MM.1S (cell line): ENCODE measurements around the gene BTG4.

Source experiments
- DNase-seq: peaks from one replicate; pipeline ENCODE4 v3.0.0-alpha.2; 2015
- H2AFZ ChIP-seq: fragments of 300-600 bp; sonication (generic); 2 replicates; pipeline ENCODE4 v1.6.0; 2016; ENCODE audit warnings: antibody characterized with exemption, low read length
- H3F3A ChIP-seq: fragments of 300-600 bp; sonication (generic); 2 replicates; pipeline ENCODE4 v1.6.1; 2016; ENCODE audit warnings: mild to moderate bottlenecking, antibody characterized with exemption, low read length, moderate library complexity, mixed read lengths; ENCODE audit not compliant: insufficient read depth
- H3K27ac ChIP-seq: fragments of 300-600 bp; sonication (generic); 2 replicates; pipeline ENCODE4 v1.5.1; 2016; ENCODE audit warnings: mild to moderate bottlenecking, low read length
- H3K27me3 ChIP-seq: fragments of 300-600 bp; sonication (generic); replicated peaks from 2 replicates; pipeline ENCODE4 v1.6.0; 2016; ENCODE audit warnings: low read length; ENCODE audit not compliant: insufficient read depth
- H3K36me3 ChIP-seq: fragments of 300-600 bp; sonication (generic); replicated peaks from 2 replicates; pipeline ENCODE4 v1.6.1; 2016; ENCODE audit warnings: mild to moderate bottlenecking, low read length, mixed read lengths; ENCODE audit not compliant: insufficient read depth
- H3K4me1 ChIP-seq: fragments of 300-600 bp; sonication (generic); 2 replicates; pipeline ENCODE4 v1.6.1; 2016; ENCODE audit warnings: low read length, mixed read lengths
- H3K4me2 ChIP-seq: fragments of 300-600 bp; sonication (generic); 2 replicates; pipeline ENCODE4 v1.6.0; 2016; ENCODE audit warnings: low read depth, low read length
- H3K4me3 ChIP-seq: fragments of 300-600 bp; sonication (generic); 2 replicates; pipeline ENCODE4 v1.5.1; 2016; ENCODE audit warnings: low read length, mixed read lengths
- H3K79me2 ChIP-seq: fragments of 300-600 bp; sonication (generic); 2 replicates; pipeline ENCODE4 v1.6.1; 2016; ENCODE audit warnings: mixed run types, low read length, mixed read lengths
- H3K9ac ChIP-seq: fragments of 300-600 bp; sonication (generic); 2 replicates; pipeline ENCODE4 v1.6.1; 2016; ENCODE audit warnings: low read length, mixed read lengths
- H3K9me2 ChIP-seq: fragments of 300-600 bp; sonication (generic); replicated peaks from 2 replicates; pipeline ENCODE4 v1.6.1; 2016; ENCODE audit warnings: mild to moderate bottlenecking, low read length, mixed read lengths; ENCODE audit not compliant: insufficient read depth
- H3K9me3 ChIP-seq: fragments of 300-600 bp; sonication (generic); replicated peaks from 2 replicates; pipeline ENCODE4 v1.6.1; 2016; ENCODE audit warnings: mild to moderate bottlenecking, low read length, mixed read lengths; ENCODE audit not compliant: insufficient read depth
- H4K20me1 ChIP-seq: fragments of 300-600 bp; sonication (generic); 2 replicates; pipeline ENCODE4 v1.6.1; 2016; ENCODE audit warnings: mild to moderate bottlenecking, low read length, moderate library complexity, mixed read lengths; ENCODE audit not compliant: insufficient read depth
- CTCF ChIP-seq: fragments of 300-600 bp; sonication (generic); IDR thresholded peaks from 2 replicates; pipeline ENCODE4 v1.5.1; 2016; ENCODE audit warnings: antibody characterized with exemption, low read length, mixed read lengths
- EZH2 ChIP-seq: fragments of 300-600 bp; sonication (generic); optimal IDR thresholded peaks from 2 replicates; pipeline ENCODE3; 2017; ENCODE audit warnings: low read depth, mild to moderate bottlenecking, antibody characterized with exemption, low read length, mixed read lengths
- EZH2phosphoT487 ChIP-seq: fragments of 300-600 bp; sonication (generic); IDR thresholded peaks from 2 replicates; pipeline ENCODE4 v1.6.1; 2018; ENCODE audit warnings: antibody characterized with exemption, low read length

The BTG4 gene

GRCh38 chr11:111450480-111451320 lies 61.5 kb downstream of the BTG4 start:
- Histone ChIP-seq H3K36me3 (no peaks in the 10 kb centered on the region), H3K27ac (no peak overlapping the region), H3K4me1 (peaks cover 27% of the 10 kb centered on the region), H3K4me2 (0 out of 2 replicates have a peak overlapping the region, but pooled peaks have one; percentile 13), H3K9me2 (no peaks in the 10 kb centered on the region), H3K79me2 (no peaks in the 10 kb centered on the region), H3K9ac (no peak overlapping the region), H3K4me3 (no peak overlapping the region), H3K27me3 (no peaks in the 10 kb centered on the region), H3F3A (no peaks in the 10 kb centered on the region), H3K9me3 (no peaks in the 10 kb centered on the region), H2AFZ (peak overlapping the region; percentile 30; the same call in 1 of the 2 replicates), H4K20me1 (no peaks in the 10 kb centered on the region)
- TF ChIP-seq EZH2phosphoT487: no peak
- peak; percentile 50 for DNase-seq

GRCh38 chr11:111449696-111450479 lies 62.3 kb downstream of the BTG4 start:
- H3K9me2 ChIP-seq: no peaks in the 10 kb centered on the region
- no peaks in the 10 kb centered on the region for H3K27me3 ChIP-seq
- peak overlapping the region; percentile 30; the same call in 1 of the 2 replicates for H2AFZ ChIP-seq
- no peaks in the 10 kb centered on the region for H4K20me1 ChIP-seq
- no peak overlapping the region for H3K9ac ChIP-seq
- H3K4me1 ChIP-seq: peaks cover 31% of the 10 kb centered on the region
- H3K36me3 ChIP-seq: no peaks in the 10 kb centered on the region
- no peak overlapping the region for H3K4me3 ChIP-seq
- H3K27ac ChIP-seq: no peak overlapping the region
- no peaks in the 10 kb centered on the region for H3F3A ChIP-seq
- no peak for DNase-seq
- no peak for TF ChIP-seq EZH2
- TF ChIP-seq CTCF: no peak
- TF ChIP-seq EZH2phosphoT487: no peak
- H3K4me2 ChIP-seq: 0 out of 2 replicates have a peak overlapping the region, but pooled peaks have one; percentile 13
- no peaks in the 10 kb centered on the region for H3K79me2 ChIP-seq
- no peaks in the 10 kb centered on the region for H3K9me3 ChIP-seq

- Histone ChIP-seq H3K27me3 (no peaks in the 10 kb centered on the region), H3K9me3 (no peaks in the 10 kb centered on the region), H4K20me1 (no peaks in the 10 kb centered on the region), H3K9me2 (no peaks in the 10 kb centered on the region), H3K4me1 (peaks cover 32% of the 10 kb centered on the region), H3K4me3 (no peak overlapping the region), H3K79me2 (no peaks in the 10 kb centered on the region), H3K36me3 (no peaks in the 10 kb centered on the region), H3K9ac (no peak overlapping the region), H2AFZ (no peak overlapping the region), H3F3A (no peaks in the 10 kb centered on the region), H3K4me2 (no peak overlapping the region), H3K27ac (no peak overlapping the region)
- no peak for DNase-seq
- TF ChIP-seq EZH2phosphoT487: no peak
- no peak for TF ChIP-seq EZH2
Measured at GRCh38 chr11:111448831-111449557, 63.2 kb downstream of the BTG4 start.

GRCh38 chr11:111448414-111448813 lies 63.8 kb downstream of the BTG4 start:
- no peaks in the 10 kb centered on the region for H3K79me2 ChIP-seq
- no peaks in the 10 kb centered on the region for H3K36me3 ChIP-seq
- no peak for DNase-seq
- H3K9me3 ChIP-seq: no peaks in the 10 kb centered on the region
- H3K9me2 ChIP-seq: no peaks in the 10 kb centered on the region
- no peak overlapping the region for H3K27ac ChIP-seq
- no peak overlapping the region for H3K9ac ChIP-seq
- no peak overlapping the region for H3K4me3 ChIP-seq
- H3K27me3 ChIP-seq: no peaks in the 10 kb centered on the region
- TF ChIP-seq EZH2: no peak
- no peak overlapping the region for H2AFZ ChIP-seq
- peaks cover 38% of the 10 kb centered on the region for H3K4me1 ChIP-seq
- no peaks in the 10 kb centered on the region for H3F3A ChIP-seq
- no peak overlapping the region for H3K4me2 ChIP-seq
- H4K20me1 ChIP-seq: no peaks in the 10 kb centered on the region
